Skin of body (tissue), 2 donors: ENCODE results near the gene XIRP2. TPM values are rescaled to one million over a fixed set of nuclear protein-coding genes. Genes with fewer than 3 reads are reported as not detected.

ENCODE experiments used
- DNase-seq: peaks from one replicate; lab custom pipeline; 2025; lab: John Stamatoyannopoulos, UW
- total RNA-seq: library from RNA; depleted of rRNA; stranded (reverse); fragments of >200 nt; gene quantifications from one replicate; pipeline ENCODE4 v1.2.3, GENCODE V29; 2014

Gene XIRP2
- total RNA-seq, 1 donor from 2014 or later = 20.7 TPM

DNA sequence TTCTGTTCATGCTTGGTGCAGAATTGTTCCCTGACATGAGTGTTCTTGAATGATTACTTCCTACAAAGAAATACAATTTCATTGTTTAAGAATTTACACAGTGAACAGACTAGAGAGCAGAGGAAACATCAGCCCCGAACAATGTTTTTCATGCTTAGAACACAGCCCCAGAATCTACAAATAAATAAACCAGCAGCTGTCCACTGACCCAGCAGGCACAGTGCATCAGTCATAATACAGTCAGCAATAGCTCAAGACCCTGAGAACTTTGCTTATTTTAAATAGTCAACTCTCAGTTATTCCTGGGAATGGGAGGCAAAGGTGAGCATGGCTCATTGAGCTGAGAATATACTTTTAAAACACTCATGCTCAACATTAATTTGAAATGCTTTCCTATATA lies 38.4 kb downstream of the XIRP2 start:
- DNase-seq = no peak

- DNase-seq = no peak
Observed at GRCh38 chr2:166932032-166932431, 43.8 kb downstream of the XIRP2 start.

GRCh38 chr2:166934817-166935216 lies 46.5 kb downstream of the XIRP2 start:
- no peak for DNase-seq

- no peak for DNase-seq
Observed at GRCh38 chr2:166942377-166942776, 54.1 kb downstream of the XIRP2 start.

GRCh38 chr2:166944909-166945308 lies 56.6 kb downstream of the XIRP2 start:
- DNase-seq = no peak

- no peak for DNase-seq
Observed at GRCh38 chr2:166957686-166958085, 69.4 kb downstream of the XIRP2 start.

GRCh38 chr2:166958986-166959481 lies 70.8 kb downstream of the XIRP2 start:
- no peak for DNase-seq

GRCh38 chr2:166959556-166959955 lies 71.3 kb downstream of the XIRP2 start:
- no peak for DNase-seq

- DNase-seq = no peak
Observed at GRCh38 chr2:166960702-166961270, 72.5 kb downstream of the XIRP2 start.

DNA sequence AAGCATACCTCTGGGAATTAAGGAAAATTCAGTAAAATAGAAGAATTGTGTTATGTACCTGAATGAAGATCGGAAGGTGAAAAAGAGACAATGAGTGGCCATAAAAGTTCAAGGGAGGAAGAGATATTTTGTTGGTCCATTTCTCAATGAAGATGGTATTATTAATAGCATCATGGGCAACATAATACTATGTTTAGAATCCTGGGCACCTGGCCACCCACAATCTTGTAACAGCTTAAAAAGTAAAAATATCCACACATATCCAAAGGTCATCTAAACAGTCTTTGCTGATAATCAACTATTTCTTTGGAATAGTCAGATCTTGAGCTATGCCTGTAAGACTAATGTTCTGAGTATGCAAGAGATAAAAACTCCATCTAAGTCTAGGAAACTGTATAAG lies 73.7 kb downstream of the XIRP2 start:
- DNase-seq = no peak

DNA sequence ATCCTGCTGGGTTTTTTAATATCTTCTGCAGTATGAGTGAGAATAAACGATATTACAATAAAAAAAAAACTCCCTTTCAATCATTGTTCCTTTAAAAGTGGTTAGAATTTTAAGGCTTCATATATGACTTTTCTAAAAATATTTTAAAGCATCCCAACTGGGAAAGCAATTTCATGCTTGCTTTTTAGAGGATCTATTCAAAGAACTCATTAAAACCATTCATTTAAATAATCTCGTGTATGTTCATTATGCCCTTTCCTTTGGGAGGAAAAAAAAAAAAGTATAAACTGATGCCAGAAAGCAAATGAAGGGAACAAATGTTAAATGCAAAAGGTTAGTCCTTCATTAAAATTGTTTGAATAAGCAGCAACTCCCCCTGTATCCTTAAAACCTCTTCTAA lies 81.2 kb downstream of the XIRP2 start:
- DNase-seq = no peak

- DNase-seq = no peak
Observed at GRCh38 chr2:166972002-166972401, 83.7 kb downstream of the XIRP2 start.

- no peak for DNase-seq
Observed at GRCh38 chr2:166972418-166972817, 84.1 kb downstream of the XIRP2 start.

- no peak for DNase-seq
Observed at GRCh38 chr2:166984188-166984587, 95.9 kb downstream of the XIRP2 start.

GRCh38 chr2:166984797-166985196 lies 96.5 kb downstream of the XIRP2 start:
- no peak for DNase-seq

- no peak for DNase-seq
Observed at GRCh38 chr2:166994588-166995336, 106.5 kb downstream of the XIRP2 start.

GRCh38 chr2:166996465-166996864 lies 108.2 kb downstream of the XIRP2 start:
- no peak for DNase-seq

GRCh38 chr2:167001165-167001564 lies 112.9 kb downstream of the XIRP2 start:
- DNase-seq = no peak

DNA sequence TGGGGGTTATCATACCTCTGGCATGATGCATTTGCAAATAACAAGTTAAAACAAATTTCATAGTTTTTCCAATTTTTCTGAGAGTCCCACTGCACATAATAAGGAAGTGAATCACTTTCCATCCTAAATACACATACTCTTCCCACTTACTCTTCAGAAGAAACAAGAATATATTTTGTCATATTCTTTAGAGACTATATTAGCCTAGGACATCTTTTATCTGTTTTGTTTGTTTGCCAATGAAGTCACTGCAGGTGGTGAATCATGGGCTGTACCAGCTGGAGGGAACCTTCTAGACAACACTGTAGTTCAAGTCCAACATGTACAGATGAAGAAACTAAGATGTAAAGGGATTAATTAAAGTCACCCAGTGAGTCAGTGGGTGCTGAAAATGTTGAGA lies 116.8 kb downstream of the XIRP2 start:
- DNase-seq = no peak

GRCh38 chr2:167013227-167013626 lies 124.9 kb downstream of the XIRP2 start:
- DNase-seq = no peak

DNA sequence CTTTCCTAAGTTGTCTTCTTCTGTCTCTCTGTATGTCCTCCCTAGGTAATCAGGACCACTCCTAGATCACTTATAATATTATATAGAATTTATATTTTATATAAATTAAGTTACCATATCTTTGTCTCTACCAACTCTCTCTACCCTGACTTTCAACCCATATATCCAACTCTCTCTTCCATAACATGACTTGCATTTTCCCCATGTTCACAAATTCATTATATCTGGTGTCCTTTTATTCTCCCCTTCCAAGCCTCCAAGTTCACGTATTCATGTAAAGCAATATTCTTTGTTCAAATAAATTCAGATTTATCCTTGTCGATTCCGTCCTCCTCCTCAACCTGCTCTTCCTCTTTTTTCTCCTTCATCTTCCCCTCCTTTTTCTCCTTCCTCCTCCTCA lies 127.5 kb downstream of the XIRP2 start:
- DNase-seq = no peak

- no peak for DNase-seq
Observed at GRCh38 chr2:167017021-167017420, 128.7 kb downstream of the XIRP2 start.

DNA sequence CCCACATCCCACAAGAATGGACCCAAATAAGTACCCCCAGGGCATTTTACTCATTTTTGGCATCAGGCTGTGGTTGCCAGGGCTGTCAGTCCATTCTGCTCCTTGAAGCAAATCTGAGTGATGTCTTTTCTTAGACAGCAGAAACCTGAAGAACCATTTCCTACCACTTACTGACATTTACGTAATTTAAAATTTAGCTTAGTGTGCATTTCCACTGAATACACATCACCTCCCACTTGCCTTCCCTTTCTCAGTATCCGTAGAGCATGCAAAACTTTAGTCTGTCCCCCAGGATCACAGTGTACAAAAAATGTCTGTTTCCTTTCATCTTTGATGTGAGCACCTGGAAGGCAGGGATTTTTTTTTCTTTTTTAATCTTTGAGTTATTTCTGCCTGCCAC lies 130.3 kb downstream of the XIRP2 start:
- no peak for DNase-seq
